H1 (cell line): ENCODE measurements around the gene PGLYRP1. TPM values are rescaled to one million over a fixed set of nuclear protein-coding genes. Genes with fewer than 3 reads are reported as not detected.

Source experiments
- GABPA ChIP-seq: IDR thresholded peaks from 2 replicates; pipeline ENCODE4 v1.6.1; 2011; ENCODE audit warnings: mild to moderate bottlenecking, low read length, moderate library complexity, borderline replicate concordance; ENCODE audit not compliant: insufficient read depth
- HDAC6 ChIP-seq: IDR thresholded peaks from one replicate; pipeline ENCODE4 v1.7.1; 2012; ENCODE audit warnings: low read depth, mild to moderate bottlenecking, inconsistent platforms, low read length, moderate library complexity
- JUN ChIP-seq: IDR thresholded peaks from 2 replicates; pipeline ENCODE4 v1.6.1; 2011; ENCODE audit warnings: low read depth, mild to moderate bottlenecking, improper control_type of control experiment, low read length
- SAP30 ChIP-seq: fragments of 300-600 bp; sonication (generic); IDR thresholded peaks from 2 replicates; pipeline ENCODE4 v1.7.1; 2012; ENCODE audit warnings: low read length, moderate library complexity, mild to moderate bottlenecking, inconsistent platforms; ENCODE audit not compliant: insufficient read depth, insufficient replicate concordance
- SIRT6 ChIP-seq: IDR thresholded peaks from one replicate; pipeline ENCODE4 v1.7.1; 2012; ENCODE audit warnings: low read length, inconsistent platforms
- SP1 ChIP-seq: IDR thresholded peaks from 2 replicates; pipeline ENCODE4 v1.6.1; 2011; ENCODE audit warnings: low read depth, low read length
- TAF1 ChIP-seq: IDR thresholded peaks from 2 replicates; pipeline ENCODE4 v1.6.1; 2011; ENCODE audit warnings: mild to moderate bottlenecking, low read depth, low read length
- polyA plus RNA-seq, 7 experiments: library from polyadenylated mRNA; depleted of rRNA in 3 of 7; stranded (reverse) in 5 of 7; unstranded in 2 of 7; fragments of >200 nt in 5 of 7; fragments of 200-250 nt in 2 of 7; gene quantifications; 1 replicate in 5 of 7; 2 replicates in 1 of 7; 4 replicates in 1 of 7; pipeline versions ENCODE4 v1.2.1 to v1.2.3, GENCODE V29; 2011 to 2013; ENCODE audit warnings: missing spikeins in 2 of 7, mixed read lengths in 2 of 7
- total RNA-seq: library from RNA; stranded (reverse); fragmentation: NEBNext Ultra II Directional; extraction: Animal tissue kit (Norgen Biotek cat#: 25700); gene quantifications from 2 replicates; pipeline ENCODE4 v1.2.1, GENCODE V29; 2021
- TF ChIP-seq, protein P1 (sequence below): IDR thresholded peaks from 2 replicates; pipeline ENCODE4 v1.6.1; 2012; ENCODE audit warnings: low read length, inconsistent platforms

PGLYRP1 gene
- total and polyA plus RNA-seq, 2 of the 8 experiments (the other 6 are each of a cell fraction or from before 2014, with no cell fraction given): not detected

GRCh38 chr19:46065486-46066071 lies 42.7 kb upstream of the PGLYRP1 start (continued):
- no peak for TF ChIP-seq SP1
- TF ChIP-seq JUN: no peak
- TF ChIP-seq GABPA: no peak
- TF ChIP-seq SIRT6: no peak
- TF ChIP-seq, protein P1, sequence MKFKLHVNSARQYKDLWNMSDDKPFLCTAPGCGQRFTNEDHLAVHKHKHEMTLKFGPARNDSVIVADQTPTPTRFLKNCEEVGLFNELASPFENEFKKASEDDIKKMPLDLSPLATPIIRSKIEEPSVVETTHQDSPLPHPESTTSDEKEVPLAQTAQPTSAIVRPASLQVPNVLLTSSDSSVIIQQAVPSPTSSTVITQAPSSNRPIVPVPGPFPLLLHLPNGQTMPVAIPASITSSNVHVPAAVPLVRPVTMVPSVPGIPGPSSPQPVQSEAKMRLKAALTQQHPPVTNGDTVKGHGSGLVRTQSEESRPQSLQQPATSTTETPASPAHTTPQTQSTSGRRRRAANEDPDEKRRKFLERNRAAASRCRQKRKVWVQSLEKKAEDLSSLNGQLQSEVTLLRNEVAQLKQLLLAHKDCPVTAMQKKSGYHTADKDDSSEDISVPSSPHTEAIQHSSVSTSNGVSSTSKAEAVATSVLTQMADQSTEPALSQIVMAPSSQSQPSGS: no peak
- no peak for TF ChIP-seq HDAC6
- TF ChIP-seq TAF1: no peak
- no peak for TF ChIP-seq SAP30
